ENCODE data around the gene GABBR1.
A peak's percentile ranks its signal among the peaks of the same experiment; 100 is the strongest.

GABBR1 gene

DNA sequence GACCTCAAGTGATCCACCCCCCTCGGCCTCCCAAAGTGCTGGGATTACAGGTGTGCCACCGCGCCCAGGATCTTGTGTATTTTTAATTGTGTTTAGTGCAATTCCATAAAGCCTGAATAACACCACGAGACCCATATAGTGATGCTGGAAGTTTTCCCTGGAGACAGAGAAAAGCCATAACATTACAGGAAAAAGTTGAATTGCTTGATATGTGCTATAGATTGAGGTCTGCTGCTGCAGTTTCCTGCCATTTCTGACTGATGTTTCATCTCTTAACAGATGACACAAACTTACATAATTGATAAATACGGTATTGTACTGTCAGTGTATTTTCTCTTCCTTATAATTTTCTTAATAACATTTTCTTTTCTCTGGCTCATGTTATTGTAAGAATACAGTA lies 66.1 kb downstream of the GABBR1 start:
- DNase-seq (ENCODE audit: low spot score): no peak

GRCh38 chr6:29564875-29565274 lies 68.1 kb downstream of the GABBR1 start:
- DNase-seq (ENCODE audit: low spot score): no peak

- DNase-seq (ENCODE audit: low spot score): no peak
These were observed 69.5 kb downstream of the GABBR1 start for GRCh38 chr6:29563435-29563965.

- no peak for DNase-seq (ENCODE audit: low spot score)
These were observed 71.3 kb downstream of the GABBR1 start for GRCh38 chr6:29561606-29562181.

DNA sequence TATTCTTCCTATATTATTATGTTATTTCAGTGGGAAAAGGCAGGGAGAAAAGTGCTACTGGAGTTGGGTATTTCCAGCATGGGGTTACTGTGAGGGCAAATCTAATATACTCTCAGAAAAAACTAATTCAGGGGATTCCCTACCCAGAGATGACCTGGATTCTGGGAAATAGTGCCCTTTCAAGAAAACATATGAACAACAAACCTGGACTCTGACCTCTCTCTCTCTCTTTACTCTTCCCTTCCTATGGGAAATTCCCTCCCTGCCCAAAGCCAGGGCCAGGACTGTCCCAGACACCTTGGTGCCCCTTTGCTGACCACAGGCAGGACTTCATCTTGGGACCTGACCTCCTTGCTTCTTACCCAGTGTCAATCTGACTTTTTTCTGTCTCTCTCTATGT lies 71.9 kb downstream of the GABBR1 start:
- DNase-seq (ENCODE audit: low spot score): no peak

GRCh38 chr6:29559524-29560287 lies 73.3 kb downstream of the GABBR1 start, which contains the start of gene UBD:
Gene UBD, minus strand, starts transcription at chr6:29559732. Its CDS starts 31 bp downstream, at chr6:29559701.
- DNase-seq (ENCODE audit: low spot score): no peak

DNA sequence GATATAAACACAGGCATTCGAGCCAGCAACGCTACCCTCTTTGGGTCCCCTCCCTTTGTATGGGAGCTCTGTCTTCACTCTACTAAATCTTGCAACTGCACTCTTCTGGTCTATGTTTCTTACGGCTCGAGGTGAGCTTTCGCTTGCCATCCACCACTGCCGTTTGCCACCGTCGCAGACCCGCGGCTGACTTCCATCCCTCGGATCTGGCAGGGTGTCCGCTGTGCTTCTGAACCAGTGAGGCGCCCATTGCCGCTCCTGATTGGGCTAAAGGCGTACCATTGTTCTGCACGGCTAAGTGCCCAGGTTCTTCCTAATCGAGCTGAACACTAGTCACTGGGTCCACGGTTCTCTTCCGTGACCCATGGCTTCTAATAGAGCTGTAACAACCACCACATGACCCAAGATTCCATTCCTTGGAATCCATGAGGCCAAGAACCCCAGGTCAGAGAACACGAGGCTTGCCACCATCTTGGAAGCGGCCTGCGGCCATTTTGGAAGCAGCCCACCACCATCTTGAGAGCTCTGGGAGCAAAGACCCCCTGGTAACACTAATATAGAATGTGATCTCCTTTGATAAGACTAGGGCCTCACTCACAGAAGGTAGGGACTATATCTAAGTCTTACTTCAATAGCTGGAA lies 74.4 kb downstream of the GABBR1 start:
- DNase-seq (ENCODE audit: low spot score): no peak

GRCh38 chr6:29557320-29557719 lies 75.7 kb downstream of the GABBR1 start:
- DNase-seq (ENCODE audit: low spot score): no peak

DNA sequence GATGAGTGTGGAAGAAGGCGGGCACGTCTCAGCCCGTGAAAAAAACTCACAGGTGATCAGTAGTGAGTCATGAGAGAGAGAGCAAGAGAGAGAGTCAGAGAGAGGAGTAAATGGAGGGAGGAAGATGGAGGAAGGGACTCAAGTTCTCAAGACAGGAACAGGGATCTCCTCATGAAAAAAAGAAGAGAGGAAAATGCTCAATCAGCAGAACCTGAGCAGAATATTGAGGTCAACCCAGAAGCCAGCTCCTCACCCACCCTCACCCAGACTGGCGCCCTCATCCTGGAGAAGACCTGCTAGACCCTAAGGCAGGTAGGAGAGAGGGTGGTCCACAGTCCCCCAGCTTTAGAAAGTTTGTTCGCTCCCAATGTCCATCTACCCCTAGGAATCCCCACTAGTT lies 78.2 kb downstream of the GABBR1 start:
- DNase-seq (ENCODE audit: low spot score): no peak

- DNase-seq (ENCODE audit: low spot score): no peak
These were observed 79.5 kb downstream of the GABBR1 start for GRCh38 chr6:29553268-29554057.

- peak; percentile 4 for DNase-seq (ENCODE audit: low spot score)
These were observed 80.4 kb downstream of the GABBR1 start for GRCh38 chr6:29552512-29553051.

- no peak for DNase-seq (ENCODE audit: low spot score)
These were observed 85.4 kb downstream of the GABBR1 start for GRCh38 chr6:29547573-29547972.

GRCh38 chr6:29537714-29538403 lies 95.1 kb downstream of the GABBR1 start:
- no peak for DNase-seq (ENCODE audit: low spot score)

DNA sequence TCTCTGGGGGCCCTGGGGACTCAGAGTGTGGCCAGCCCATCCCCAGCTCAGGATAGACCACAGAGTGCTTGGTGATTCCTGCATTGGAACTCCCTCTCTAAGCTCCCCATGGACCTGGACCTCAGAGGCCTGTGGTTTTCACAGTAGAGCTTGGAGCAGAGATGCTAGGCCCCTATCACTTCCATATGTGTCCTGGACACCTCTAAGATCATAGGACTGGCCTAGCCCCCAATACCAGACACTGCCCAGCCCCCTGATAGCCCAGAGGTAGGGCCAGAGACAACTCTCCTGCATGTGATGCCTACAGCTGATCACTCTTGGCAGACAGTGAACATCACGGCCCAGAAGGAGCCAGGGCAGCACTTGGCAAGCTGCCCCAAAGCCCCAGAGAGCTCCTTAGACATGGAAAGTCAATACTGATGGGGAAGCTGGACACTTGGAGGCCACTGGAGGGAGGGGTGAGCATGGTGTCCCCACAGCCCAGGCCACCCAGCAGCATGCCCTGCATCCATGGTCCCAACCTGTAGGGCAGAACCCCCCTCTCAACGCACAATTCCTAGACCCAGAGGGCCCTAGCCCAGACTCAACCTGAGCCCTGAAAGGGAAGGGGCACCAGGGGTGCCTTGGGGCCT lies 100.5 kb downstream of the GABBR1 start:
- no peak for DNase-seq (ENCODE audit: low spot score)

DNA sequence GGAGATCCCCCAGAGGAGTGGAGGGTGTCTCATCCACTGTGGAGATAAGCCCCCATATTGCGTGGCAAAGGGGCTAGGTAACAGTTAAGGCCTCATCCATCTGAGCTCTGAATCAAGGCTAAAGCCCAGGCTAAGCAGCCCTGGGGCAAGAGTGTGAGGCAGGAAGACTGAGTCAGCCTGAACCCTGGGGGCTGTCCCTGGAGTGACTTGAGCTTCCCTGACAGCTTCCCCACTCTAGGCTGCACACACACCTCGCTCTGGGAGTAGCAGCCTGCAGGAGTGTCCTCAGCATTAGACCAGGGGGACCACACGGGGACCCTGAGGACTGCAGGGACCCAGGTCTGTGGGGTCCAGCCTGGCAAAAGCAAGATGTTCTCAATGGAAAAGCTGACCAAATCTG lies 101.3 kb downstream of the GABBR1 start:
- no peak for DNase-seq (ENCODE audit: low spot score)

GRCh38 chr6:29530671-29531310 lies 102.2 kb downstream of the GABBR1 start:
- no peak for DNase-seq (ENCODE audit: low spot score)

GRCh38 chr6:29529956-29530355 lies 103.0 kb downstream of the GABBR1 start:
- no peak for DNase-seq (ENCODE audit: low spot score)

GRCh38 chr6:29528988-29529560 lies 103.9 kb downstream of the GABBR1 start:
- no peak for DNase-seq (ENCODE audit: low spot score)

- no peak for DNase-seq (ENCODE audit: low spot score)
These were observed 104.6 kb downstream of the GABBR1 start for GRCh38 chr6:29528300-29528931.
